Measurements from ENCODE around the gene TMEM62. TPM values are rescaled to one million over a fixed set of nuclear protein-coding genes. Genes with fewer than 3 reads are reported as not detected.

The TMEM62 gene
- total RNA-seq, 2 experiments from 2014 or later: 24.2 to 27.4 TPM

GRCh38 chr15:43212299-43212698 lies 78.9 kb downstream of the TMEM62 start:
- intact Hi-C loops (cut with micrococcal nuclease; ENCODE audit: unreplicated experiment): no loop called here
- H4K20me1 ChIP-seq (ENCODE audit: insufficient read depth, low read length): no peaks in the 10 kb centered on the region
- ChIA-PET POLR2A (no interaction called here), CTCF (ENCODE audit: unreplicated experiment) (no interaction called here)
- no peak for DNase-seq (ENCODE audit: low spot score)
- no peak overlapping the region for H2AFZ ChIP-seq (ENCODE audit: low read length)
- H3K4me1 ChIP-seq (ENCODE audit: insufficient read depth, low read length, poor library complexity, severe bottlenecking): no peaks in the 10 kb centered on the region
- no peak for TF ChIP-seq CTCF (conservative IDR thresholded peaks at IDR 0.05; ENCODE audit: low read length)
- TF ChIP-seq EZH2phosphoT487 (IDR thresholded peaks at IDR 0.05; ENCODE audit: borderline replicate concordance, low read depth, low read length): no peak
- no peaks in the 10 kb centered on the region for H3K9me2 ChIP-seq (ENCODE audit: insufficient read depth, low read length)
- no peak overlapping the region for H3K27ac ChIP-seq (ENCODE audit: low read depth, low read length, poor library complexity, severe bottlenecking)
- no peaks in the 10 kb centered on the region for H3K9me3 ChIP-seq (ENCODE audit: low read length)
- no peak overlapping the region for H3K4me3 ChIP-seq (ENCODE audit: low read depth, low read length, poor library complexity, severe bottlenecking)
- H3K36me3 ChIP-seq (ENCODE audit: insufficient read depth, low read length): no peaks in the 10 kb centered on the region
- no TSS peak for BruUV-seq (replicated peaks)
- H3K4me2 ChIP-seq (ENCODE audit: low read length): no peak overlapping the region
- H3K79me2 ChIP-seq (ENCODE audit: insufficient read depth, low read depth, low read length): no peaks in the 10 kb centered on the region

- Histone ChIP-seq H3K9me2 (ENCODE audit: insufficient read depth, low read length) (no peaks in the 10 kb centered on the region), H3K27ac (ENCODE audit: low read depth, low read length, poor library complexity, severe bottlenecking) (no peak overlapping the region), H3K4me2 (ENCODE audit: low read length) (no peak overlapping the region), H3K36me3 (ENCODE audit: insufficient read depth, low read length) (no peaks in the 10 kb centered on the region), H3K4me1 (ENCODE audit: insufficient read depth, low read length, poor library complexity, severe bottlenecking) (no peaks in the 10 kb centered on the region), H4K20me1 (ENCODE audit: insufficient read depth, low read length) (no peaks in the 10 kb centered on the region), H3K4me3 (ENCODE audit: low read depth, low read length, poor library complexity, severe bottlenecking) (no peak overlapping the region), H3K79me2 (ENCODE audit: insufficient read depth, low read depth, low read length) (no peaks in the 10 kb centered on the region), H3K9me3 (ENCODE audit: low read length) (no peaks in the 10 kb centered on the region), H2AFZ (ENCODE audit: low read length) (no peak overlapping the region)
- POLR2A ChIA-PET: no interaction called here
- DNase-seq (ENCODE audit: low spot score): no peak
- no peak for TF ChIP-seq CTCF (conservative IDR thresholded peaks at IDR 0.05; ENCODE audit: low read length)
- TF ChIP-seq EZH2phosphoT487 (IDR thresholded peaks at IDR 0.05; ENCODE audit: borderline replicate concordance, low read depth, low read length): no peak
- intact Hi-C loops (cut with micrococcal nuclease; ENCODE audit: unreplicated experiment): no loop called here
- BruUV-seq (replicated peaks): no TSS peak
- CTCF ChIA-PET (ENCODE audit: unreplicated experiment): interaction anchor here (1.5 kb wide), 1 partner anchor 13 kb away, joined by 5 read pairs; no protein-coding TSS in a partner anchor
Measured at GRCh38 chr15:43212951-43213350, 79.6 kb downstream of the TMEM62 start.

- TF ChIP-seq CTCF (conservative IDR thresholded peaks at IDR 0.05; ENCODE audit: low read length) (no peak), EZH2phosphoT487 (IDR thresholded peaks at IDR 0.05; ENCODE audit: borderline replicate concordance, low read depth, low read length) (no peak)
- no peaks in the 10 kb centered on the region for H4K20me1 ChIP-seq (ENCODE audit: insufficient read depth, low read length)
- H3K4me2 ChIP-seq (ENCODE audit: low read length): no peak overlapping the region
- intact Hi-C loops (cut with micrococcal nuclease; ENCODE audit: unreplicated experiment): no loop called here
- ChIA-PET CTCF (ENCODE audit: unreplicated experiment) (interaction anchor here (1.5 kb wide), 1 partner anchor 12 kb away, joined by 5 read pairs; no protein-coding TSS in a partner anchor), POLR2A (interaction anchor here (0.6 kb wide), 1 partner anchor 222 kb away, joined by 4 read pairs; no protein-coding TSS in a partner anchor)
- no peak overlapping the region for H3K4me3 ChIP-seq (ENCODE audit: low read depth, low read length, poor library complexity, severe bottlenecking)
- BruUV-seq (replicated peaks): no TSS peak
- no peaks in the 10 kb centered on the region for H3K9me2 ChIP-seq (ENCODE audit: insufficient read depth, low read length)
- no peaks in the 10 kb centered on the region for H3K36me3 ChIP-seq (ENCODE audit: insufficient read depth, low read length)
- no peak overlapping the region for H2AFZ ChIP-seq (ENCODE audit: low read length)
- H3K27ac ChIP-seq (ENCODE audit: low read depth, low read length, poor library complexity, severe bottlenecking): no peak overlapping the region
- DNase-seq (ENCODE audit: low spot score): no peak
- H3K79me2 ChIP-seq (ENCODE audit: insufficient read depth, low read depth, low read length): no peaks in the 10 kb centered on the region
- H3K4me1 ChIP-seq (ENCODE audit: insufficient read depth, low read length, poor library complexity, severe bottlenecking): no peaks in the 10 kb centered on the region
- no peaks in the 10 kb centered on the region for H3K9me3 ChIP-seq (ENCODE audit: low read length)
Measured at GRCh38 chr15:43213466-43213865, 80.1 kb downstream of the TMEM62 start.
